ENCODE measurements around the gene CXCL3.

DNA sequence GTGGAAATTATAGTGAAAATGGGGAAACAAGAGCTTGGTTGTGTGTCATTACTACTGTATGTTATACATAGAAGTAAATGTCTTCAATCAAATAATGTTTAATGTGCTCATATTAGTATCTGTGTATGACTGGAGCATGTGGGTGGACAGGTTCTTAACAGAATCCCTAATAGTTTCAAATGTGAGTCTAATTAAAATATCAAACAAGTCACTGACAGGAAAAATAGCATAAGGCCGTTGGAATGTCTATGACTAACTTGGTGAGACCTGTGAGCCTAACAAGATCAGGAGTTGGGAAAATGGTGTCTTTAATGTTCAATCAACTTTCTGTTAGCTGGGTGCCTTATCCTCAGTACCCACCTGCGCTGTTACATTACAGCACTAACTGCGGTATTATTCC lies 6.2 kb upstream of the CXCL3 start:
- TF ChIP-seq, protein P1, sequence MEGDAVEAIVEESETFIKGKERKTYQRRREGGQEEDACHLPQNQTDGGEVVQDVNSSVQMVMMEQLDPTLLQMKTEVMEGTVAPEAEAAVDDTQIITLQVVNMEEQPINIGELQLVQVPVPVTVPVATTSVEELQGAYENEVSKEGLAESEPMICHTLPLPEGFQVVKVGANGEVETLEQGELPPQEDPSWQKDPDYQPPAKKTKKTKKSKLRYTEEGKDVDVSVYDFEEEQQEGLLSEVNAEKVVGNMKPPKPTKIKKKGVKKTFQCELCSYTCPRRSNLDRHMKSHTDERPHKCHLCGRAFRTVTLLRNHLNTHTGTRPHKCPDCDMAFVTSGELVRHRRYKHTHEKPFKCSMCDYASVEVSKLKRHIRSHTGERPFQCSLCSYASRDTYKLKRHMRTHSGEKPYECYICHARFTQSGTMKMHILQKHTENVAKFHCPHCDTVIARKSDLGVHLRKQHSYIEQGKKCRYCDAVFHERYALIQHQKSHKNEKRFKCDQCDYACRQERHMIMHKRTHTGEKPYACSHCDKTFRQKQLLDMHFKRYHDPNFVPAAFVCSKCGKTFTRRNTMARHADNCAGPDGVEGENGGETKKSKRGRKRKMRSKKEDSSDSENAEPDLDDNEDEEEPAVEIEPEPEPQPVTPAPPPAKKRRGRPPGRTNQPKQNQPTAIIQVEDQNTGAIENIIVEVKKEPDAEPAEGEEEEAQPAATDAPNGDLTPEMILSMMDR (IDR thresholded peaks at IDR 0.05; ENCODE audit: insufficient read depth, low read length): no peak
- no peak for TF ChIP-seq POLR2AphosphoS5 (IDR thresholded peaks at IDR 0.05; ENCODE audit: low read depth)
